GM10266 (cell line): ENCODE results near the gene STIM1.

Experiments used
- DNase-seq: peaks from one replicate; pipeline ENCODE4 v3.0.0; 2012; ENCODE audit errors: extremely low spot score
- CTCF ChIP-seq: IDR thresholded peaks from 2 replicates; pipeline ENCODE4 v1.5.1; 2012; ENCODE audit warnings: mild to moderate bottlenecking, low read depth; ENCODE audit not compliant: control insufficient read depth, insufficient read depth; ENCODE audit errors: missing control alignments

Gene STIM1

GRCh38 chr11:4017129-4017528, 161.7 kb downstream of the STIM1 start:
- DNase-seq, result no peak
- no peak for TF ChIP-seq CTCF

GRCh38 chr11:4018641-4019040, 163.2 kb downstream of the STIM1 start:
- TF ChIP-seq CTCF, result no peak

GRCh38 chr11:4019891-4020290, 164.4 kb downstream of the STIM1 start:
- TF ChIP-seq CTCF, result no peak
- DNase-seq, result no peak

More at GRCh38 chr11:4018641-4019040, 163.2 kb downstream of the STIM1 start:
- DNase-seq, result no peak

GRCh38 chr11:4022669-4023068, 167.2 kb downstream of the STIM1 start:
- no peak for DNase-seq

GRCh38 chr11:4025248-4025966, 169.9 kb downstream of the STIM1 start:
- no peak for TF ChIP-seq CTCF
- no peak for DNase-seq

More at GRCh38 chr11:4022669-4023068, 167.2 kb downstream of the STIM1 start:
- TF ChIP-seq CTCF, result no peak

- TF ChIP-seq CTCF, result no peak
- no peak for DNase-seq
Observed at GRCh38 chr11:4025967-4026324, 170.5 kb downstream of the STIM1 start.

- no peak for DNase-seq
- no peak for TF ChIP-seq CTCF
Observed at GRCh38 chr11:4026389-4026788, 170.9 kb downstream of the STIM1 start.
